H9 (cell line): ENCODE data around the gene C3orf70. TPM values are rescaled to one million over a fixed set of nuclear protein-coding genes. Genes with fewer than 3 reads are reported as not detected.

Experiments used
- DNase-seq: peaks from one replicate; pipeline ENCODE4 v3.0.0-alpha.2; 2017
- H2AFZ ChIP-seq: one replicate; pipeline ENCODE4 v1.6.1; 2013; ENCODE audit warnings: mild to moderate bottlenecking, low read length, control low read depth, moderate library complexity
- H2AK5ac ChIP-seq: 2 replicates; pipeline ENCODE4 v1.6.1; 2013; ENCODE audit warnings: low read length, control low read depth, mixed read lengths; ENCODE audit not compliant: insufficient read length
- H2BK120ac ChIP-seq: one replicate; pipeline ENCODE4 v1.6.1; 2013; ENCODE audit warnings: low read depth, mild to moderate bottlenecking, low read length, control low read depth, inconsistent platforms; ENCODE audit not compliant: poor library complexity, severe bottlenecking
- H2BK12ac ChIP-seq: 2 replicates; pipeline ENCODE4 v1.6.1; 2013; ENCODE audit warnings: low read length, control low read depth, mixed read lengths, low read depth; ENCODE audit not compliant: insufficient read length
- H2BK15ac ChIP-seq: 2 replicates; pipeline ENCODE4 v1.6.1; 2013; ENCODE audit warnings: low read depth, low read length, control low read depth
- H2BK20ac ChIP-seq: one replicate; pipeline ENCODE4 v1.6.1; 2013; ENCODE audit warnings: low read depth, mild to moderate bottlenecking, low read length, control low read depth, inconsistent platforms; ENCODE audit not compliant: poor library complexity, severe bottlenecking
- H2BK5ac ChIP-seq: 2 replicates; pipeline ENCODE4 v1.6.1; 2013; ENCODE audit warnings: low read length, control low read depth, mixed read lengths; ENCODE audit not compliant: insufficient read length
- H3K14ac ChIP-seq: 2 replicates; pipeline ENCODE4 v1.6.1; 2013; ENCODE audit warnings: low read length, control low read depth; ENCODE audit not compliant: insufficient read depth
- H3K18ac ChIP-seq: 2 replicates; pipeline ENCODE4 v1.6.1; 2013; ENCODE audit warnings: low read depth, mild to moderate bottlenecking, mixed read lengths, low read length, control low read depth; ENCODE audit not compliant: insufficient read length
- H3K23ac ChIP-seq: 2 replicates; pipeline ENCODE4 v1.6.1; 2013; ENCODE audit warnings: low read length, control low read depth, mixed read lengths, low read depth; ENCODE audit not compliant: insufficient read length
- H3K23me2 ChIP-seq: 2 replicates; pipeline ENCODE4 v1.6.1; 2013; ENCODE audit warnings: low read depth, mild to moderate bottlenecking, mixed read lengths, low read length, control low read depth; ENCODE audit not compliant: insufficient read length, poor library complexity, severe bottlenecking
- H3K27ac ChIP-seq: 2 replicates; pipeline ENCODE4 v1.5.1; 2013; ENCODE audit warnings: low read length, control low read depth, mixed read lengths, low read depth; ENCODE audit not compliant: insufficient read length
- H3K27me3 ChIP-seq: 2 replicates; pipeline ENCODE4 v1.6.1; 2013; ENCODE audit warnings: low read length, control low read depth, inconsistent platforms; ENCODE audit not compliant: insufficient read depth
- H3K4ac ChIP-seq: 2 replicates; pipeline ENCODE4 v1.6.1; 2013; ENCODE audit warnings: low read depth, mild to moderate bottlenecking, control low read depth, inconsistent platforms, low read length, moderate library complexity
- H3K4me1 ChIP-seq: 2 replicates; pipeline ENCODE4 v1.6.1; 2013; ENCODE audit warnings: low read length, control low read depth, inconsistent platforms; ENCODE audit not compliant: insufficient read depth
- H3K4me2 ChIP-seq: 2 replicates; pipeline ENCODE4 v1.6.1; 2013; ENCODE audit warnings: low read length, control low read depth, mixed read lengths; ENCODE audit not compliant: insufficient read length, insufficient read depth
- H3K56ac ChIP-seq: 2 replicates; pipeline ENCODE4 v1.6.1; 2013; ENCODE audit warnings: low read depth, mild to moderate bottlenecking, mixed read lengths, low read length, control low read depth; ENCODE audit not compliant: insufficient read length
- H3K79me1 ChIP-seq: 2 replicates; pipeline ENCODE4 v1.6.1; 2013; ENCODE audit warnings: low read depth, mild to moderate bottlenecking, moderate library complexity, low read length, control low read depth, inconsistent platforms; ENCODE audit not compliant: insufficient read depth, poor library complexity, severe bottlenecking
- H3K79me2 ChIP-seq: 2 replicates; pipeline ENCODE4 v1.6.1; 2013; ENCODE audit warnings: low read length, control low read depth, inconsistent platforms; ENCODE audit not compliant: insufficient read depth
- H3K9ac ChIP-seq: 2 replicates; pipeline ENCODE4 v1.6.1; 2013; ENCODE audit warnings: low read length, control low read depth, mixed read lengths; ENCODE audit not compliant: insufficient read length; ENCODE audit errors: extremely low read depth
- H3K9me3 ChIP-seq: one replicate; pipeline ENCODE4 v1.6.1; 2013; ENCODE audit warnings: low read depth, low read length, inconsistent platforms; ENCODE audit not compliant: control insufficient read depth
- H3T11ph ChIP-seq: one replicate; pipeline ENCODE4 v1.6.1; 2013; ENCODE audit warnings: mild to moderate bottlenecking, low read length, control low read depth, inconsistent platforms
- H4K20me1 ChIP-seq: one replicate; pipeline ENCODE4 v1.6.1; 2013; ENCODE audit not compliant: control insufficient read depth, insufficient read length, insufficient read depth
- H4K5ac ChIP-seq: 2 replicates; pipeline ENCODE4 v1.6.1; 2013; ENCODE audit warnings: low read depth, mild to moderate bottlenecking, mixed read lengths, low read length, control low read depth; ENCODE audit not compliant: insufficient read length
- H4K8ac ChIP-seq: replicated peaks from 2 replicates; pipeline ENCODE4 v1.6.1; 2013; ENCODE audit warnings: low read length, control low read depth, mixed read lengths, low read depth; ENCODE audit not compliant: insufficient read length
- H4K91ac ChIP-seq: 2 replicates; pipeline ENCODE4 v1.6.1; 2013; ENCODE audit warnings: low read depth, mild to moderate bottlenecking, moderate library complexity, mixed read lengths, low read length, control low read depth; ENCODE audit not compliant: insufficient read length
- H3K27ac Mint-ChIP-seq, 3 experiments: 2 replicates in 2 of 3; 3 replicates in 1 of 3; pipeline ENCODE4 v1.8.0; 2020 to 2021; ENCODE audit warnings: mixed read lengths in 3 of 3, mild to moderate bottlenecking in 1 of 3, moderate library complexity in 1 of 3
- H3K27me3 Mint-ChIP-seq: 2 replicates; pipeline ENCODE4 v1.8.0; 2021; ENCODE audit warnings: low read depth, mild to moderate bottlenecking, moderate library complexity, mixed read lengths
- H3K36me3 Mint-ChIP-seq, 3 experiments: 2 replicates in 2 of 3; 3 replicates in 1 of 3; pipeline ENCODE4 v1.8.0; 2020 to 2021; ENCODE audit warnings: low read depth in 3 of 3, mixed read lengths in 3 of 3; ENCODE audit not compliant: insufficient read depth in 1 of 3
- H3K4me1 Mint-ChIP-seq, 2 experiments: 2 replicates each; pipeline ENCODE4 v1.8.0; 2020; ENCODE audit warnings: mixed read lengths in 2 of 2
- H3K4me3 Mint-ChIP-seq, 2 experiments: 2 replicates in 1 of 2; 3 replicates in 1 of 2; pipeline ENCODE4 v1.8.0; 2020 to 2021; ENCODE audit warnings: mild to moderate bottlenecking in 2 of 2, mixed read lengths in 2 of 2, moderate library complexity in 1 of 2
- H3K9me3 Mint-ChIP-seq, 2 experiments: 2 replicates in 1 of 2; 3 replicates in 1 of 2; pipeline ENCODE4 v1.8.0; 2020; ENCODE audit warnings: mild to moderate bottlenecking in 2 of 2, mixed read lengths in 2 of 2, moderate library complexity in 1 of 2
- WGBS: extraction: QIAGEN DNeasy Blood & Tissue Kit; methylation state at CpG from one replicate; pipeline ENCODE4 v1.1.7; 2013; ENCODE audit warnings: missing lambda C conversion rate, low lambda C conversion rate, mixed read lengths; ENCODE audit not compliant: insufficient read length; ENCODE audit errors: extremely low coverage; 5-methylcytosine and 5-hydroxymethylcytosine counted together
- total RNA-seq: library from RNA; stranded (reverse); gene quantifications from 2 replicates; pipeline ENCODE4 v1.2.1, GENCODE V29; 2021
- TF ChIP-seq, protein P1 (sequence below): fragments of 200-600 bp; sonication (generic); conservative IDR thresholded peaks from 3 replicates; pipeline ENCODE4 v1.8.0; 2021; ENCODE audit warnings: antibody characterized with exemption, mild to moderate bottlenecking

Gene C3orf70
- total RNA-seq, 1 experiment from 2014 or later, result 0.52 TPM

DNA sequence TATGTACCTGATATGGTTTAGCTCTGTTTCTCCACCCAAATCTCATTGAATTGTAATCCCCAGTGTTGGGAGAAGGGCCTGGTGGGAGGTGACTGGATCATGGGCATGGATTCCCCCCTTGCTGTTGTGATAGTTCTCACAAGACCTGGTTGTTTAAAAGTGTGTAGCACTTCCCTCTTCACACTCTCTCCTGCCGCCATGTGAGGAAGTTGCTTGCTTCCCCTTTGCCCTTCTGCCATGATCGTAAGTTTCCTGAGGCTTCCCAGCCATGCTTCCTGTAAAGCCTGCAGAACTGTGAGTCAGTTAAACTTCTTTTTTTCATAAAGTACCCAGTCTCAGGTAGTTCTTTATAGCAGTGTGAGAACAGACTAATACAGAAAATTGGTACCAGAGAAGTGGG lies 93.1 kb downstream of the C3orf70 start:
- no peaks in the 10 kb centered on the region; the same call in 1 of the 2 replicates for H3K27me3 Mint-ChIP-seq
- H3K27ac ChIP-seq, result no peak overlapping the region
- no peak overlapping the region for H2BK120ac ChIP-seq
- H3K4me1 ChIP-seq, result no peaks in the 10 kb centered on the region
- H4K8ac ChIP-seq, result no peak overlapping the region
- H2AK5ac ChIP-seq, result no peak overlapping the region
- H3K9ac ChIP-seq, result no peak overlapping the region
- no peaks in the 10 kb centered on the region for H3K4me1 Mint-ChIP-seq
- no peak overlapping the region for H3K56ac ChIP-seq
- no peaks in the 10 kb centered on the region for H4K20me1 ChIP-seq
- WGBS, result no CpG with 5 or more reads among the region's 2 CpGs
- H2BK20ac ChIP-seq, result no peak overlapping the region
- no peak overlapping the region for H4K5ac ChIP-seq
- no peak overlapping the region for H2AFZ ChIP-seq
- H2BK5ac ChIP-seq, result no peak overlapping the region
- no peaks in the 10 kb centered on the region for H3K27me3 ChIP-seq
- no peak overlapping the region for H4K91ac ChIP-seq
- no peaks in the 10 kb centered on the region for H3K79me1 ChIP-seq
- H3K4me2 ChIP-seq, result no peak overlapping the region
- H3K23ac ChIP-seq, result no peak overlapping the region
- H3K36me3 Mint-ChIP-seq, result peaks cover 11 to 36% (median 30%) of the 10 kb centered on the region in 3 experiments
- H3K14ac ChIP-seq, result no peak overlapping the region
- no peaks in the 10 kb centered on the region for H3K9me3 ChIP-seq
- H3K4ac ChIP-seq, result no peak overlapping the region
- H3K18ac ChIP-seq, result no peak overlapping the region
- no peak overlapping the region for H3T11ph ChIP-seq
- no peaks in the 10 kb centered on the region for H3K79me2 ChIP-seq
- H3K27ac Mint-ChIP-seq, result no peak overlapping the region
- no peak overlapping the region for H2BK15ac ChIP-seq
- peaks cover 41 to 43% of the 10 kb centered on the region in 2 experiments for H3K9me3 Mint-ChIP-seq
- H3K23me2 ChIP-seq, result no peaks in the 10 kb centered on the region
- TF ChIP-seq, protein P1, sequence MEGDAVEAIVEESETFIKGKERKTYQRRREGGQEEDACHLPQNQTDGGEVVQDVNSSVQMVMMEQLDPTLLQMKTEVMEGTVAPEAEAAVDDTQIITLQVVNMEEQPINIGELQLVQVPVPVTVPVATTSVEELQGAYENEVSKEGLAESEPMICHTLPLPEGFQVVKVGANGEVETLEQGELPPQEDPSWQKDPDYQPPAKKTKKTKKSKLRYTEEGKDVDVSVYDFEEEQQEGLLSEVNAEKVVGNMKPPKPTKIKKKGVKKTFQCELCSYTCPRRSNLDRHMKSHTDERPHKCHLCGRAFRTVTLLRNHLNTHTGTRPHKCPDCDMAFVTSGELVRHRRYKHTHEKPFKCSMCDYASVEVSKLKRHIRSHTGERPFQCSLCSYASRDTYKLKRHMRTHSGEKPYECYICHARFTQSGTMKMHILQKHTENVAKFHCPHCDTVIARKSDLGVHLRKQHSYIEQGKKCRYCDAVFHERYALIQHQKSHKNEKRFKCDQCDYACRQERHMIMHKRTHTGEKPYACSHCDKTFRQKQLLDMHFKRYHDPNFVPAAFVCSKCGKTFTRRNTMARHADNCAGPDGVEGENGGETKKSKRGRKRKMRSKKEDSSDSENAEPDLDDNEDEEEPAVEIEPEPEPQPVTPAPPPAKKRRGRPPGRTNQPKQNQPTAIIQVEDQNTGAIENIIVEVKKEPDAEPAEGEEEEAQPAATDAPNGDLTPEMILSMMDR, result no peak
- H3K4me3 Mint-ChIP-seq, result no peak overlapping the region
- no peak overlapping the region for H2BK12ac ChIP-seq
- no peak for DNase-seq
